Activated CD8-positive, alpha-beta memory T cell treated with anti-CD3 and anti-CD28 coated beads for 1 hour (primary cell): Measurements from ENCODE around the gene CCDC186.

Experiments used
- DNase-seq, 2 donors: peaks; one replicate each; pipeline ENCODE4 v3.0.0-alpha.2; 2020; ENCODE audit warnings: low read depth in 1 of 2; ENCODE audit errors: extremely low read depth in 1 of 2

CCDC186 gene

DNA sequence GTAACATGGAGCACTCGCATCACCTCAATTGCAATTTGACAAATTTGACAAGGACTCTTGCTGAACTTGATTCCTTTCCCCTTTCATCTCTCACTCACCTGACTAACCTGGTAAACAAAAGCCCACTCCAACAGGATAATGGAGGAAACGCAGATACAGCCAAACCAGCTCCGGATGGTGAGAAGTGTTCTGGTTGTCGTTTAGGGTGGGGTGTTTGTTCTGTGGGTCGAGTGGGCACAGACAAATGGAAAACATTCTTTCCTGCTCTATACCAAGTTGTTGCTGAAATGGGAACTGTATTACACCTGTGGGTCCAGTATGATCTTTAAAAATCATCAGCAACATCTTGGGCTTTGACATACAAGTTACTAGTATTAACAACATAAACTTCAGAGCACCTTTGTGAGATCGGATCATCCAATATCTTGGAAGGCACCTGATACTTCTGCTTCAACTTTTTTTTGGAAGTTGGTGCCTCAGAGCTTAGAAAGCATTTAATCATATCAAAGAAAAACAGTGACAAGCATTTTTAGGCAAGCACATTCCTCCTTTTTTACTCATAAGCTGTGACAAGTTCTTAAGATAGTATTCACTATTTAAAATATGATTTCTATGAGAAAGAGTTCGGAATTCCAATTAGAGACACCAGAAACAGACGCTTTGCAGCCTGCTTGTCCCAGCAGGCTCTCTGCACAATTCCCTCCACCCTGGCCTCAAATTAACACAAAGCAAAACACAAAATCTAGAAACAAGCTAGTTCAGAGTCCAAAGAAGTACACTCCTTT is 58.1 kb downstream of the CCDC186 start:
- no peak for DNase-seq

DNA sequence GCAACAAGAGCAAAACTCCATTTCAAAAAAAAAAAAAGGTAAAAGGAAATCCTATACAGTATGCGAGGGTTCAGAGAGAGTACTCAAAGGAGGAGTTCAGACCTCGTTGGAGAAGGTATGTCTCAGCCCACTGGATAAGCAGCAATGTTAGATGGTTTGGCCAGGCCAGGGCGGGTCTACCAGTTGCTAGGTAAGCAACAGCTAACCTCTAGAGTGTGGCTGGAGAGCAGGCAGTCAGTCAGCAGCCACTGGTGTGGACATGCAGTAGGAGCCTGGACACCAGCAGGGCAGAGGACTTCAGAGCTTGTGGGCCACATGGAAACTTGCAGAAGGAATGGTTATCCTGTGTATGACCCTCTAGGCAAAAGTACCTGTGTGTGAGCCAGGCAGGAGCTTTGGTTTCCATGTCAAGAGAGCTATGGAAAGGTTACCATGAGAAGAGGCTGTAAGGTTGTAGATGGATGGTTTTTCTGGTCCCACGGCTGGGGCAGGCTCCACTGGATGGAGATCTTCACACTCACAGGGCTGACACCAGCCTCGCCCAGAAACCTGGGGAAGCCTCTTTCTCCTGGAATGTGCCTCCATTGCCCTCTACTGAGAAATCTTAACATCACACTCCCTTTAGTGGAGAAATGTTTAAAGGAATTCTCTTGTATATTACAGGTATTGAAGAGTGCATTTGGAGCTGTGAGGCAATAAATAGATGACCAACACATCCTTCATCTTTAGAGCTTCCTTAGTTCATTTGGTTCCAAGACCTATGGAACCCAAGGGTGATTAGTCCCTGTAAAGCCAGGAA is 63.6 kb downstream of the CCDC186 start:
- DNase-seq: no peak

DNA sequence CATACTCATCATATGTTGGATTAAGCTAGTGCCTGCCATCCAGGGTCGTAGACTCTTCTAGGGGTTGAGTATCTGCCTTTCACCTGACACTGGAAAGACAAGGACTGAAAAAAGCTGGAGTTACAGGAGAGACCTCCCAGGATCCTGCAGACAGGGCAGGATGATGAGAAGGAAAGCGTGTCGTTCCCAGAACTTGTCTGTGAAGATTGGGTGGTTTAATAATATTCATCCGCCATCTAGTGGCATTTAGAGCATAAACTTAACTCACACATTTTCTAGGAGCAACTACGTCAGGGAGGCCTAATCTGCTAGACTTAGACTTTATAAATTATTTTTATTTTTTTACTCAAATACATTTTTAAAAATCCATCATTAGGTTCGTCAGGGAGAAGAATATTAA is 70.7 kb downstream of the CCDC186 start:
- no peak for DNase-seq

DNA sequence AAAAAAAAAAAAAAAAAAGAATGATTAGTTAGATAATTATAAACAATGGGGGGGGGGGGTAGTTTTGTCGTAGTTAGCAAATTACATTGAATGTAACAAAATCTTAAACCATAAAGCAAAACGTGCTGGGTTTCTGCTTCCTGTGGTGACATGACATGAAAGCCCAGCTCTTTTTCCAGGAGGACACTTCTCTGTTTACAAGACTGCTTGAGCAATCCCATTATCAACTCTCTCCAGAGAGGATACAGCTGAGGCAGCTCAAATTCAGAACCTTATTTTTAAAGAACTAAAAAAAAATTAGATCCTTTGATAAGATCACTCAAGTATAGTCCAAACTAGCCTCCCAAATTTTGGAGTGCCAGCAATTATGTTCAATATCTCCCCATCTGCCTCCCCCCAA is 71.7 kb downstream of the CCDC186 start:
- no peak for DNase-seq

DNA sequence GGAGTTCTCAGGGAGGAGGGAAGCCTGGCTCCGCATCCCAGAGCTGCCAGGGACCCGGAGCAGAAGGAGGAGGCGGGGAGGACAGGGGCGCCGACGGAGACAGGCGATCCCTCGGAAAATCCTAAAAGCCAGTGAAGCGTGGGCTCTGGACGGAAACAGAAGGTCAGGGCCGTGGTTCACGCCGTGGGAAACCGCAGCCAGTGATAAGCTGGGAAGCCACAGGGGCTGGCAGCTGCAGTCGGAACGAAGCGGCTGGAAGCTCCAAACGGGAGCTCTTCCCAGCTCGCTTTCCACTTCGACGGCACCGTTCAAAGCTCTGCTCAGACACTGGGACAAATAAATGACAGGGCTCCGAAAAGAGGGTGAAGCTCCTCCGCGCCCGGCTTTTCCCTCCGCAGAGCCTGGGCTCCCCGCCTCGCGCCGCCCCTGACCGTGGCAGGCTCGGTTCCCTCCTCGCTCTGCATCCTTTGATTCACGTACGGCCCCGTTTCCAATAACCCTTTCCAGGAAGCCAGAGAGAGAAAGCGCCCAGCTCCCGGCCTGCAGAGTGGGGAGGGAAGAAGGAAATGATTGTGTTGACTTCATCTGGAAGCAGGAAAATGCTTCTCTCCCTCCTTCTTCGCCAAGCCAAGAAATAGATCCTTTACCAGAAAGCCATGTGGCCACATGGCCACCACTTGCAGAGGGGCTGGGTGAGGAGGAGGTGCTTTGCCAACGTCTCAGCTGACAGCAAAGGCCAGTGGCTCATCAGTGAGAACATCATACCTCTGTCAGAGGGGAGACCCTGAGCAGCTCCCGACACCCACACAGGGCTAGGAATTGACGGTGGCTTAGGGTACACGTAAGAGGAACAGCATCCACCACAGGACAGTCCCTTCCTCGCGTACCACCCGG is 72.9 kb downstream of the CCDC186 start:
- DNase-seq: no peak

DNA sequence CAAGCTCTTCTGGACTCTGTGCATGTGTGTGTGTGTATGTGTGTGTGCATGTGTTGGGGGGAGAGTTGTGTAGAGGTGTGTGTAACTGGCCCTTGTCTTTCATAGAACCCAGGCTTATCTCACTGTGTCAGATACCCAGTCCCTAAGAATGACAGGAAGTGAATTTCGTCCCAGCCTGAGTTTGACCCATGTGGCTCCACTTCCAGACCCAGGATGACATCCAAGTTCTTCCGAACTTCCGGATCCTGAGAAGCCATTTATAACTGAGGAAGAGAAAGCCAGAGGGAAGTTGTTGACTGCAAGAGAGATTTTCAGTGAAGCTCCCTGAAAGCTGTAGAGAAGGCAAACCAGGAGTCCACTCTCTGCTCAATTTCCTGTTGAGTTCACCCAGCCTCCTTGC is 77.1 kb downstream of the CCDC186 start:
- no peak for DNase-seq

DNA sequence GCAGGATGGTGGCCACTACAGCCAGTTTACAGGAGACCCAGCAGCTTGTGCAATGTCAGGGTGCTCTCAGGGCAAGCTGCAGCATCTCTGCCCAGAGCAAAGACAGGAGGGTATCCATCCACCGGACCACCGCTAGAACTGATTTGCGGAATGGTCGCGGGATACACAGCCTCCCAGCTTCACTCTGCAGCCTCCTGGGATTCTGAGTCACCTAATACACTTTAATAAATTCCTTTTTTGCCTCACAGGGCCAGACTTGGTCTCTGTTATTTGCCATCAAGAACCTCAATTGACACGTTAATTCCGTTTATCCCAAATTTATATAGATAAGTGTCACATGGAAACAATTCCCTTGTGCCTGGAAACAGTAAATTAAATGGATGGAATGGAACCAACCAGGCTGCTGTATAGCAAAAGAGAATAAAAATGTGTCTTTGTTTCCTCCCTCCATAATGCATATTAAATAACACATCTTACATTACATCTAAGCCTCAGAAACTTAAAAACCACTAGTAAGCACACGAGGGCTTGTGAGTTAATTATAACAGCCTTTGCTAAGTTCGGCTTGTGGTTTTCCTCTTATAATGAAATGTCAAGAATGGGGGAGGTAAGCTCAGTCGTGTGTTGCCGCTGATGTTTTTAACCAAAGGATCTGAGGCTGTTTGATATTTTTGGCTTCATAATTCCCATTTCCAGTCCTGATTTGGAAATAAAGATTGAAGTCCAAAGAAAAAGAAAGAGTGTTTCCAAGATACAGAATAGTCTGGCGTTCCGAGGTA is 78.3 kb downstream of the CCDC186 start:
- no peak for DNase-seq

DNA sequence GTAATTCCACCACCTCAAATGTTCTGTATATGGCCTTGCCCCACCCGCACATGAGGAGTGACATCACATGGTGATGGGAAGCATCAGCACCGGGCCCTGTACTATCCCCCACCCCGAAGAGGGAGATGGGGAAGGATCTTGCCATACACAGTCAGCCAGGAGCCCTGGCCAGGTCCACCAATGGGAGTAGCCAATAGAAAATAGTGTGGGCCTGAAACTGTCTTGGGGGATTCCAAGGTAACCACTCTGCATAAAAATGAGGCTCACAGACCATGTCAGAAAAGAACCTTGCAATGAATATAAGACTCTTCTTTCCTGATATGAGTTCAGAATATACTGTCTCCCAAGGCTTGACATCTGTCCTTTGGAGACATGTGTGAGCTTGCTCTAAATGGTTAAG is 79.2 kb downstream of the CCDC186 start:
- DNase-seq: no peak

DNA sequence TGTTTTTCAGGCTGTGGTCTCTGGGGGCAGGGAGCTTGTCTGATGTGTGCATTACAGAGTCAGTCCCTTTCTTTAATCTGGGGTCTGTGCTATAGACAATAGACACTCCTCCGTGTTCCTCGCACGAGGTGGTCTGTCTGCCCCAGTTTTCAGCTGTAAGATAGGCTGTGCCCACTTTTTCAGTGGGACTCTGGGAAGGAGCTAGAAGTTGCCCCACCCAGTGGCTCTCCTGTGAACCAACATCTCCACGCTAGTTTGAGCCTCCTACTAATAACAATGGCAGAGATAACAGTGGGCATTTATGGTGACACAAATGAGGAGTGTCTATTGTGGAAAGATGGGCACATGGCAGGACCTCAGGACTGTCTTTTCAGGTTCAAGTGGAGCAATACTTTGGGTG is 86.3 kb downstream of the CCDC186 start:
- DNase-seq: no peak

DNA sequence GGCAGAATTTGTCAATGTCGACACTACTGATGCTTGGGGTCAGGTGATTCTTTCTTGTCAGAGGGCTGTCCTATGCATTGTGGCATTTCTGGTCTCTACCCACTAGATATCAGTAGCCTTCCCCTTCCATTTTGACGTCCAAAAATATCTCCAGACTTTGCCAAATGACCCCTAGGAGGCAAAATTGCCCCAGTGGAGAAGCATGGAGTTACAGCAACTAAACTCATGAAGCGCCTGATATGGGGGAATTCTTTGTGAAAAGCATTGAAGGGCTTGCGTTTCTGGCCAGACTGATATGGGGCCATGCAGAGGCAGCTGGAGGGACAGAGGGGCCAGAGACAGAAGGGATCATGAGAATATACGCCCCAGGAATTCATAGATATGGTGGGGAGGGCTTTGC is 86.7 kb downstream of the CCDC186 start:
- no peak for DNase-seq

DNA sequence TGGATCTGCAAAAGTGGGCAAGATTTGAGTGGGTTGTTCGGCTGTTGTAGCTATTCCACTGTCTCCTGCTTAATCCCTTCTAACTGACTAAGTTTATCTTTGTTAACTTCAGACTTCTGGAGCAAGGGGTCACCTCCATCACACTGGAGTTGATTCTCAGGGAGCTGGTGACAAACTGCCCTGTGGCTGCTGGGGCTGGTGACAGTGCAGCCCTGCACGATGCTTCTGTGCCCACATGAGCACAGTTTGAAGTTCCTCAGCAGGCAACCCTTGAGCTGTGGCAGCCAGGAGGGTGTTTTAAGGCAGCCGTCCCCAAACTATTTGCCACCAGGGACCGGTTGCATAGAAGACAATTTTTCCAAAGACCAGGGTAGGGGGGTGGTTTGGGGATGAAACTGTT is 89.8 kb downstream of the CCDC186 start:
- no peak for DNase-seq

DNA sequence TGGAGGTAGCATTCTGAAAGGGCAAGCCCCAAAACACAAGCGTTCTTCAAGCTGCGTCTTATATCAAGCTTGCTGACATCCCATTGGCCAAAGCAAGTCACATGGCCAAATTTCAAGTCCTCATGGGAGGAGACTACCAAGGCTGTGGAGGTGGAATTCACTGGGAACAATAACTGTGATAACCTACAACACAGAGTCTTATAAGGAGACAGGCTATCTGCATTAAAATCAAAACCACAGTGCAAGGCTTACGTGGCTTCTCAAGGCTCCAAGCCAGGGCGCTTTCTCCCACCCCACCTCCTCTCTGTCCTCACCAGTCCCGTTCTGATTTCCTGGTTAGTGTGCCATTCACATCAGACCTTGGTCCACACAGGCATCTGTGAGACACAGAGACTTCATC is 91.0 kb downstream of the CCDC186 start:
- DNase-seq: no peak

DNA sequence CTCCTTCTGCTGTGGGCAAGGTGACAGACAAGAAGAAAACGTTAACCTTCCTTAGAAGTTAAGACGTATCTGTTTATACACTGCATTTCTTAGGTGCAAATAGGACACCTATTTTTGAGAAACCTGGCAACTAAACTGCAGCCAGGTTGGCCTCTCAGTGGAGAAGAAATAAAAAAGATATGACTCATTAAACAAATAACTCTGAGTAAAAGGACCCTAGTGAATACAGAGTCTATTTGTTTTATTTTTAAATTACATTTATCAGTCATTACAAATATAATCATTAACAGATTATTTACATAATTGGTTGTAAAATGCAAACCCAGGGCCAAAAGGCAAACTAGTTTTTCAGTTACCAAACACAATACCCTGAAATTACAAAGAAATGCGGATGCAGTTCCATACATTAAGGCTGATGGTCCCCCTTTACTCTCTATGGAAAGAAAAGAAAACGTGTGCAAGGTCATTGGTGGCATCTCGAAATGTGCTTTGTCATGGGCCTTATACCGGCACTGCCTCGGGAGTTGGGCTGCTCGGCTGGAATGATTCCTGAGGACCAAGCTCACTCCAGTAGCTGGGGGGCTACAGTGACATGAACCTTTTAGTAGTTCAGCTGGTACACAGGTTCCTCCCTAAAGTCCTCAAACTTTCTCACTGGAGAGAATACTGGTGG is 92.0 kb downstream of the CCDC186 start:
- DNase-seq: no peak

DNA sequence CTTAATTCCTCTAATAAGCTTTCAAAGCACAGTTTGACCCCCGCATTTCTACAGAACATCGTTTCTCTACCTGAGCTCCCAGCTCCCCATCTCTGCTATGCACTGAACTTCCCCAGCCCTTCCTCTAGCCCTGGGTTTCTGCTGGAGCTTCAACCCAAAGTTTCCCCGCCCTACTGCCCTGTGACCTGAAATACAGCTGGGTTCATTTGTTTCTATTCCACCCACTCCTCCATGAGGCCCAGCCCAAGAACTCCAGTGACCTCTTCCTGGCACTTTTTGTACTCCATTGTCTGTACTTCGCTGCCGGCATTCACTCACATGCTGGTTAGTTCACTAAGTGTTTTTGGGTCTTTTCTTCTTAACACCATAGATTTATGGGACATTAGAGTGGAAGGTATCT is 94.6 kb downstream of the CCDC186 start:
- no peak for DNase-seq

DNA sequence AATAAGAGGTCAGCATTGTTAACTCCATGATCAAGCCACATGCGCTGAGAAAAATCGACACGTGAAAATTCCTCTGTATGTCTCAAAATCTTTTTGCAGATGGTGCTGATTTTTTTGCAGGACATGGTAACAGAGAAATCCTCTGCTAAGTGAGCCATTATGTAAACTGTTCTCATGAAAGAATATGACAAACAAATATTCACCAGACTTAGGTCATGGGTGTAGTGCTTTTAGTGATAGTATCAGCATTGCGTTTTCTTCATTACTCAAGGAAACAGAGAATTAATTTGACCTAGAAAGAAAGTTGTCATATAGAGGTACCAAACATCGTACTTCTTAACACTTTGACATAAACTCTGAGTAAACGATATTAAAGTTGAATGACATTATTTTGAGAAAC is 95.7 kb downstream of the CCDC186 start:
- no peak for DNase-seq

DNA sequence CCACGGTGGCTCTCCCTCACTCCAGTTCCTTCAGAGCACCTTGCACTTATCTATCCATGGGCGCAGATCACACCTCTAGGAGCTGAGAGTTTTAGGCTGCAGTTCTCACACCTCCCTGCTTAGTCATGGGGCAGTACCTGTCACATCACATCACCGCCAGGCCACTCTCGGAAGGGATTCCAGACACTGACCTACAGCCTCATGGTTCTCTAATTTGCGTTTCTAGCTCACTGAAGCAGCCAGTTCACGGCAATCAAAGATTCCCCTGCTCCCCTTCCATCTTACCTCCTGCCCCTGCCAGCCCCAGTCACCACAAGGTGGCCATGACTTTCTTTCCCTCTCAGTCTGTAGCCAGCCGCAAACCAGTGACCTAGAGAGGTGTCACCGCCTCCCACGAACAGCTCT is 96.2 kb downstream of the CCDC186 start:
- DNase-seq: no peak

DNA sequence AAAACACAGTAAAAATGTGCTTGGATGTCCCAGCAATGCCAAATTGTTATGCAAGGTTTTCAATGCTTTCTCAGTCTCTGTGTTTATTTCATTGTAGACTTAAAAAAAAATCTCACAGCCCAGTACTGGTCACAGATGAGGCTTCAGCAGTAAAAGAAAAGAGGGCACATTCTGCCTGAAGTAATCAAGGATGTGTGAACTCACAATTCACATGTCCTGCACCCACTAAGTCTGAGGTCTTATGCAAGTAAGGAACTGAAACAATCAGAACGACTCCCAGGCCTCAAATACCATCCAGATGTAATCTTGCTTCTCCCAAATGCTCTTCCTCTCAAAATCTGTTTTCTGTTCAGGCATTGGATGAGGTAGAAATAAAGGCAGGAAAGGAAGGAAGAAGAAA is 96.7 kb downstream of the CCDC186 start:
- DNase-seq: no peak

DNA sequence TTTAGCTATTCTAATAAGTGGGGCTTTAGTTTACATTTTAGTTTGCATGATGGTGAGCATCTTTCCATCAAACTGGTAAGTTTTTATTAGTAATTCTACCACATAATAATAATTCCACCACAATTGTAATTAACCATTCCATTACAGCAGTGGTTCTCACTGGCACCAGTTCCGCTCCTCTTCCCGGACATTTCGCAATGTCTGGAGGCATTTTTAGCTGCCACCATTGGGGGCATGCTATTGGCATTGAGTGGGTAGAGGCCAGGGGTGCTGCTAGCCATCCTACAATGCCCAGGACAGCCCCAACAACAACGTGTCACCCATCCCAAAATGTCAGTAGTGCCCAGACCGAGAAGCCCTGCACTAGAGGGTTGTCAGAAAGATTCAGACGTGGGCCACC is 98.9 kb downstream of the CCDC186 start:
- no peak for DNase-seq

DNA sequence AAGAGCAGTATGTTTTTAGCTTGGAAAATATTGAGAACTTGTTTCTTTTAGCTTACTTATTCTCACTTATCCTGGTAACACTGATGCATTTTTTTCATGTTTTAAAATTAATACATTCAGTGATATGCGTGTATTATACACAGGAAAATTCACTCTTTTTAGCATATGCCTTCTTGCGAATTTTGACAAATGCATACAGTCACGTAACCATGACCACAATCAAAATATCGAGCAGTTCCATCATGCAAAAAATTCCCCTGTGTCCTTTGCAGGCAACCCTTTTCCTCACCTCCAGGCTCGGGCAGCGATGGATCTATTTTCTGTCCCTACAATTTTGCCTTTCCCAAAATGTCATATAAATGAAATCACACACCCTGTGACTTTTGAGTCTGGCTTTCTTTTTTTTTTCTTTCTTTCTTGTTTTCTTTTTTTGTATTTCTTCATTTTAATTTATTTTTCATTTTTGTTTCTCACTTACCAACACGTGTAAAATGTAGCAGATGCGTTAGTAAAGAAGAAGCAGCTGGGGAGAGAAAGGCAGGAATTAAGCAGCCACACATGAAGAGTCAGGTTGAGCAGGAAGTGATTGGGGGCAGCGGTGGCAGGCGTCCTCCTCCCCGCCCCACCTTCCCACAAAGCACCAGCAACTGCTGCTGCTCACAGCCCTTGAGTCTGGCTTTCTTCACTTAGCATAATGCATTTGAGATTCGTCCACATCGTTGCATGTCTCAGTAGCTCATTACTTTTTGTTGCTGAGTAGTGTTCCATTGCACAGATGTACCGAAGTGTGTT is 100.4 kb downstream of the CCDC186 start:
- DNase-seq: no peak
